ENCODE data around the gene EPHA10. TPM values are rescaled to one million over a fixed set of nuclear protein-coding genes. Genes with fewer than 3 reads are reported as not detected.

The EPHA10 gene
- total RNA-seq, 2 experiments from 2014 or later = not detected

DNA sequence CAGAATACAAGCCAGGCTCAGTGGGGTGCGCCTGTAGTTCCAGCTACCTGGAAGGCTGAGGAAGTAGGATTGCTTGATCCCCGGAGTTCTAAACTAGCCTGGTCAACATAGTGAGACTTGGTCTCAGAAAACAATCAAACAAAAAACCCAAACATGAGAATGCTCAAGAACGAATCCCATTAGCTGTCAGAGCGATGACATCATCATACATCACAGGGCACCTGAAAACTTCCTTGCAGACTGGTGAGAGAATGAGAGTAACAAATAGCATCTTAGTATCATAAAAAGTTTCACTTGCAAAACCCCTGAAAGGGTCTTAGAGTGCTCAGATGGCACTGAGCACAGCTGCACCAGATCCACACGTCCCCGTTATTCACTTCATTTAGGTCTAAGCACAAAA is 93.7 kb downstream of the EPHA10 start:
- DNase-seq = no peak
- Mint-ChIP-seq H3K27ac (no peak overlapping the region), H3K27me3 (peaks cover 9% of the 10 kb centered on the region), H3K4me1 (ENCODE audit: low read depth) (peaks cover 23% of the 10 kb centered on the region), H3K36me3 (ENCODE audit: low read depth) (no peaks in the 10 kb centered on the region), H3K4me3 (no peak overlapping the region), H3K9me3 (no peaks in the 10 kb centered on the region)
- intact Hi-C loops (cut with DNase I, micrococcal nuclease) = no loop called here
- H3K4me1 ChIP-seq (ENCODE audit: insufficient read depth, low read length) = peaks cover 32% of the 10 kb centered on the region
- TF ChIP-seq, protein P1, sequence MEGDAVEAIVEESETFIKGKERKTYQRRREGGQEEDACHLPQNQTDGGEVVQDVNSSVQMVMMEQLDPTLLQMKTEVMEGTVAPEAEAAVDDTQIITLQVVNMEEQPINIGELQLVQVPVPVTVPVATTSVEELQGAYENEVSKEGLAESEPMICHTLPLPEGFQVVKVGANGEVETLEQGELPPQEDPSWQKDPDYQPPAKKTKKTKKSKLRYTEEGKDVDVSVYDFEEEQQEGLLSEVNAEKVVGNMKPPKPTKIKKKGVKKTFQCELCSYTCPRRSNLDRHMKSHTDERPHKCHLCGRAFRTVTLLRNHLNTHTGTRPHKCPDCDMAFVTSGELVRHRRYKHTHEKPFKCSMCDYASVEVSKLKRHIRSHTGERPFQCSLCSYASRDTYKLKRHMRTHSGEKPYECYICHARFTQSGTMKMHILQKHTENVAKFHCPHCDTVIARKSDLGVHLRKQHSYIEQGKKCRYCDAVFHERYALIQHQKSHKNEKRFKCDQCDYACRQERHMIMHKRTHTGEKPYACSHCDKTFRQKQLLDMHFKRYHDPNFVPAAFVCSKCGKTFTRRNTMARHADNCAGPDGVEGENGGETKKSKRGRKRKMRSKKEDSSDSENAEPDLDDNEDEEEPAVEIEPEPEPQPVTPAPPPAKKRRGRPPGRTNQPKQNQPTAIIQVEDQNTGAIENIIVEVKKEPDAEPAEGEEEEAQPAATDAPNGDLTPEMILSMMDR (IDR thresholded peaks at IDR 0.05) = no peak
- H3K36me3 ChIP-seq (ENCODE audit: insufficient read depth, low read length) = no peaks in the 10 kb centered on the region
- ChIA-PET CTCF (no interaction called here), POLR2A (no interaction called here)
- H3K9me3 ChIP-seq (ENCODE audit: control insufficient read depth in 1 of 2, insufficient read depth in 1 of 2, low read length in 2 of 2) = no peaks in the 10 kb centered on the region
- H3K4me3 ChIP-seq (ENCODE audit: low read length) = no peak overlapping the region
- no peak overlapping the region for H3K27ac ChIP-seq (ENCODE audit: low read depth in 1 of 2, low read length in 2 of 2)
- H3K27me3 ChIP-seq (ENCODE audit: control insufficient read depth in 1 of 2, insufficient read depth in 2 of 2, low read length in 2 of 2) = peaks cover 11 to 14% of the 10 kb centered on the region in 2 experiments
- ATAC-seq (ENCODE audit: poor library complexity) = no peak

DNA sequence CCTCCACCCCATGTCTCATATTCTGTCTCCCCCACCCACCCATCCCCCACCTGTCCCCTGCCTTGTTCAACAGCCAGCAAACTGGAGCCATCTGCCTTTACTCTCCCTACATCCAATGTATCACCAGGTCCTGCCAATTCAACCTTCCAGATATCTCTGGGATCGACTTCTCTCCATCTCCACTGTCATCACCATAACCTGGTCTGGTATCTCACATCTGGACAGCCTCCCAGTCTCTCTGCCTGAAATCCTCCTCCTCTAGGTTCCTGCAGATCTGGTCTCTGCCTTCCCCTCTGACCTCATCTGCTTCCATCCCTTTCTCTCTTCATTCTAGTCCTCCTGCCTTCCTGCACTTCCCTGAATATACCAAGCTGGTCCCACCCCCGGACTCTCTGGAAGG is 94.8 kb downstream of the EPHA10 start:
- Histone ChIP-seq H3K27ac (ENCODE audit: low read depth in 1 of 2, low read length in 2 of 2) (no peak overlapping the region), H3K36me3 (ENCODE audit: insufficient read depth, low read length) (no peaks in the 10 kb centered on the region), H3K9me3 (ENCODE audit: control insufficient read depth in 1 of 2, insufficient read depth in 1 of 2, low read length in 2 of 2) (no peaks in the 10 kb centered on the region), H3K27me3 (ENCODE audit: control insufficient read depth in 1 of 2, insufficient read depth in 2 of 2, low read length in 2 of 2) (peaks cover 11 to 14% of the 10 kb centered on the region in 2 experiments), H3K4me1 (ENCODE audit: insufficient read depth, low read length) (peaks cover 27% of the 10 kb centered on the region), H3K4me3 (ENCODE audit: low read length) (no peak overlapping the region)
- POLR2A ChIA-PET = no interaction called here
- TF ChIP-seq, protein P1 (IDR thresholded peaks at IDR 0.05) = no peak
- Mint-ChIP-seq H3K27ac (no peak overlapping the region), H3K4me3 (no peak overlapping the region), H3K9me3 (no peaks in the 10 kb centered on the region), H3K36me3 (ENCODE audit: low read depth) (no peaks in the 10 kb centered on the region), H3K27me3 (peaks cover 9% of the 10 kb centered on the region), H3K4me1 (ENCODE audit: low read depth) (peaks cover 20% of the 10 kb centered on the region)
- no peak for DNase-seq
- ATAC-seq (ENCODE audit: poor library complexity) = no peak
- intact Hi-C loops (cut with DNase I, micrococcal nuclease) = no loop called here
- CTCF ChIA-PET = interaction anchor here (0.7 kb wide), 1 partner anchor 11 kb away, joined by 3 read pairs; no protein-coding TSS in a partner anchor

DNA sequence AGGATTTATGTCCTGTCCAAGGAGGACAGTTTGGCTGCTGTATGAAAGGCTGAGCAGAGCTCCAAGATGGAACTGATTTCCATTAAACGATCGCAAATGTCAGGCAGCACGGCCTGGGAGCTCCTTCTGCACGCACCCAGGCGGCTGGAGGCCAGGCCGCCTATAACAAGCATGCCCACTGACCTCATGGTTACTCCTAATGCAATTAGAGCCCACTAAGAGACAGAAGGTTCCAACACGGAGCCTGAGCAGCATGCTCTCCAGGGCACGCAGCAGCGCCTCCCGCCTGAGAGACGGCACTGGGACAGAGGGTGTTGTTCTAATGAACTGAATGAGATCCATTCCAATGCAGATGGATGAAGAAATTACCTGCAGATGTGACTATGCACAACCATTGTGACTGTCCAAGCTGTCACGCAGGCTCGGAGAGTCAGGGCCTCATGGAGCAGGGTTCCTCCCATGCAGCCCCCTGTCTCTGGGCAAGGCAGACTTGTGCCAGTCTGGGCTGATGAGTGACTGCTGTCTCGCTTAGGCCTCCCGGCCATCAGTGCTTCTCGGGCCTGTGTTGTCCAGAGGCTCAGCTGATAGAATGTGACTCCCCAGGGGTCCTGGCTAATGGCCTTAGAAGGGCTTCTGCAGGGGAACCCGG is 97.8 kb downstream of the EPHA10 start:
- H3K4me1 ChIP-seq (ENCODE audit: insufficient read depth, low read length) = no peaks in the 10 kb centered on the region
- no peaks in the 10 kb centered on the region for H3K36me3 ChIP-seq (ENCODE audit: insufficient read depth, low read length)
- TF ChIP-seq, protein P1 (IDR thresholded peaks at IDR 0.05) = no peak
- no peaks in the 10 kb centered on the region for H3K36me3 Mint-ChIP-seq (ENCODE audit: low read depth)
- H3K27me3 Mint-ChIP-seq = peaks cover 8% of the 10 kb centered on the region
- H3K27me3 ChIP-seq (ENCODE audit: control insufficient read depth in 1 of 2, insufficient read depth in 2 of 2, low read length in 2 of 2) = peaks cover 11 to 14% of the 10 kb centered on the region in 2 experiments
- H3K4me3 ChIP-seq (ENCODE audit: low read length) = no peak overlapping the region
- H3K9me3 ChIP-seq (ENCODE audit: control insufficient read depth in 1 of 2, insufficient read depth in 1 of 2, low read length in 2 of 2) = no peaks in the 10 kb centered on the region
- ChIA-PET CTCF (interaction anchor here (1.8 kb wide), 1 partner anchor 64 kb away, joined by 5 read pairs; no protein-coding TSS in a partner anchor), POLR2A (interaction anchor here (0.5 kb wide), 1 partner anchor 650 kb away, joined by 3 read pairs; no protein-coding TSS in a partner anchor)
- H3K27ac Mint-ChIP-seq = no peak overlapping the region
- intact Hi-C loops (cut with DNase I, micrococcal nuclease) = no loop called here
- ATAC-seq (ENCODE audit: poor library complexity) (no peak), DNase-seq (no peak)
- H3K4me1 Mint-ChIP-seq (ENCODE audit: low read depth) = no peaks in the 10 kb centered on the region
- H3K27ac ChIP-seq (ENCODE audit: low read depth in 1 of 2, low read length in 2 of 2) = no peak overlapping the region
- no peak overlapping the region for H3K4me3 Mint-ChIP-seq
- H3K9me3 Mint-ChIP-seq = no peaks in the 10 kb centered on the region
